Keratinocyte (primary cell): ENCODE results near the gene MXRA7. TPM values are rescaled to one million over a fixed set of nuclear protein-coding genes. Genes with fewer than 3 reads are reported as not detected.

ENCODE experiments used
- DNase-seq: peaks from one replicate; pipeline ENCODE4 v3.0.0-alpha.2; 2011; ENCODE audit warnings: low read depth, missing footprints, low spot score
- FAIRE-seq: peaks from 2 replicates; lab custom pipeline; 2011; peaks lifted over from hg19 to GRCh38; lab: Jason Lieb, UNC
- H2AFZ ChIP-seq: 2 replicates; pipeline ENCODE4 v1.6.0; 2012; ENCODE audit warnings: low read length, control low read depth, inconsistent platforms; ENCODE audit not compliant: control insufficient read depth
- H3K27ac ChIP-seq: 2 replicates; pipeline ENCODE4 v1.5.1; 2011; ENCODE audit warnings: low read length; ENCODE audit not compliant: control insufficient read depth, insufficient read depth
- H3K27me3 ChIP-seq: 3 replicates; pipeline ENCODE4 v1.6.0; 2011; ENCODE audit warnings: low read length; ENCODE audit not compliant: control insufficient read depth, insufficient read depth; ENCODE audit errors: extremely low read depth
- H3K36me3 ChIP-seq, 2 experiments: 2 replicates in 1 of 2; 3 replicates in 1 of 2; pipeline ENCODE4 v1.5.1; 2011; ENCODE audit warnings: low read length in 2 of 2, mild to moderate bottlenecking in 1 of 2; ENCODE audit not compliant: control insufficient read depth in 2 of 2, insufficient read depth in 2 of 2; ENCODE audit errors: extremely low read depth in 1 of 2
- H3K4me1 ChIP-seq: 3 replicates; pipeline ENCODE4 v1.5.1; 2011; ENCODE audit warnings: low read length; ENCODE audit not compliant: control insufficient read depth, insufficient read depth; ENCODE audit errors: extremely low read depth
- H3K4me2 ChIP-seq: 3 replicates; pipeline ENCODE4 v1.6.0; 2011; ENCODE audit warnings: low read depth, low read length; ENCODE audit not compliant: control insufficient read depth, insufficient read depth; ENCODE audit errors: extremely low read depth
- H3K4me3 ChIP-seq, 3 experiments: fragments of 200-600 bp in 1 of 3; sonication (generic) in 1 of 3; 2 replicates in 2 of 3; 3 replicates in 1 of 3; pipeline ENCODE4 v1.5.1; 2011 to 2016; ENCODE audit warnings: low read length in 3 of 3, mild to moderate bottlenecking in 3 of 3, control low read depth in 2 of 3, inconsistent platforms in 1 of 3, low read depth in 1 of 3, mixed read lengths in 1 of 3, mixed run types in 1 of 3, moderate library complexity in 1 of 3; ENCODE audit not compliant: control insufficient read depth in 2 of 3, insufficient read depth in 2 of 3; ENCODE audit errors: extremely low read depth in 1 of 3
- H3K79me2 ChIP-seq: 2 replicates; pipeline ENCODE4 v1.6.0; 2012; ENCODE audit warnings: low read length; ENCODE audit not compliant: control insufficient read depth, insufficient read depth
- H3K9ac ChIP-seq: 3 replicates; pipeline ENCODE4 v1.6.0; 2011; ENCODE audit warnings: low read length; ENCODE audit not compliant: control insufficient read depth, insufficient read depth; ENCODE audit errors: extremely low read depth
- H3K9me1 ChIP-seq: 3 replicates; pipeline ENCODE4 v1.6.0; 2011; ENCODE audit warnings: low read length; ENCODE audit not compliant: control insufficient read depth, insufficient read depth; ENCODE audit errors: extremely low read depth
- H3K9me3 ChIP-seq: 2 replicates; pipeline ENCODE4 v1.5.1; 2012; ENCODE audit warnings: low read depth, low read length; ENCODE audit not compliant: control insufficient read depth
- H4K20me1 ChIP-seq: 3 replicates; pipeline ENCODE4 v1.6.0; 2011; ENCODE audit warnings: low read length; ENCODE audit not compliant: control insufficient read depth, insufficient read depth; ENCODE audit errors: extremely low read depth
- CTCF ChIP-seq, 3 experiments: IDR thresholded peaks in 1 of 3; conservative IDR thresholded peaks in 1 of 3; optimal IDR thresholded peaks in 1 of 3; 2 replicates in 2 of 3; 3 replicates in 1 of 3; pipeline versions ENCODE3 to v1.5.1; 2011; ENCODE audit warnings: low read length in 3 of 3, mild to moderate bottlenecking in 3 of 3, moderate library complexity in 2 of 3, control low read depth in 1 of 3, inconsistent platforms in 1 of 3; ENCODE audit not compliant: insufficient read depth in 2 of 3; ENCODE audit errors: extremely low read depth in 1 of 3
- EZH2 ChIP-seq: IDR thresholded peaks from one replicate; pipeline ENCODE4 v1.6.1; 2012; ENCODE audit warnings: inconsistent platforms, mild to moderate bottlenecking, low read length, moderate library complexity
- dilution Hi-C: fragments of 300-500 bp; cut with MboI; formaldehyde crosslinking; loops from one replicate; pipeline ENCODE4 v1.7.0; 2020; ENCODE audit warnings: low sequenced_read_pairs; ENCODE audit not compliant: extremely low pct_ligation_motif_present
- polyA plus RNA-seq, 5 experiments: library from polyadenylated mRNA; depleted of rRNA in 3 of 5; stranded (reverse) in 3 of 5; stranded (forward) in 1 of 5; unstranded in 1 of 5; fragments of >200 nt; gene quantifications; 1 replicate in 1 of 5; 2 replicates in 3 of 5; 3 replicates in 1 of 5; pipeline versions ENCODE4 v1.2.1 to v1.2.3, GENCODE V29; 2011 to 2012; ENCODE audit warnings: missing spikeins in 2 of 5, low read depth in 1 of 5, low replicate concordance in 1 of 5

MXRA7 gene
- polyA plus RNA-seq, 1 donor (not counting 4 experiments of a cell fraction or from before 2014, with no cell fraction given), result 118 TPM

- FAIRE-seq, result no peak
- Histone ChIP-seq H3K27ac (peak overlapping the region; percentile 32), H4K20me1 (no peaks in the 10 kb centered on the region), H3K4me1 (peaks cover 36% of the 10 kb centered on the region), H3K4me2 (peak overlapping the region; percentile 61), H3K27me3 (no peaks in the 10 kb centered on the region), H2AFZ (peak overlapping the region; percentile 75), H3K9me1 (peaks cover 2% of the 10 kb centered on the region), H3K9me3 (no peaks in the 10 kb centered on the region), H3K9ac (peak overlapping the region; percentile 30), H3K4me3 (peak overlapping the region in 1 of 3 experiments; percentile 4), H3K79me2 (no peaks in the 10 kb centered on the region), H3K36me3 (no peaks in the 10 kb centered on the region)
- dilution Hi-C loops, result no loop called here
- TF ChIP-seq EZH2 (no peak), CTCF (optimal IDR thresholded peaks at IDR 0.05 in 1 of 3, IDR thresholded peaks at IDR 0.05 in 1 of 3, conservative IDR thresholded peaks at IDR 0.05 in 1 of 3; ENCODE audit: extremely low read depth in 1 of 3, insufficient read depth in 2 of 3, low read length in 3 of 3) (no peak)
- DNase-seq, result no peak
These were observed 43.3 kb downstream of the MXRA7 start for GRCh38 chr17:76667491-76667755.

DNA sequence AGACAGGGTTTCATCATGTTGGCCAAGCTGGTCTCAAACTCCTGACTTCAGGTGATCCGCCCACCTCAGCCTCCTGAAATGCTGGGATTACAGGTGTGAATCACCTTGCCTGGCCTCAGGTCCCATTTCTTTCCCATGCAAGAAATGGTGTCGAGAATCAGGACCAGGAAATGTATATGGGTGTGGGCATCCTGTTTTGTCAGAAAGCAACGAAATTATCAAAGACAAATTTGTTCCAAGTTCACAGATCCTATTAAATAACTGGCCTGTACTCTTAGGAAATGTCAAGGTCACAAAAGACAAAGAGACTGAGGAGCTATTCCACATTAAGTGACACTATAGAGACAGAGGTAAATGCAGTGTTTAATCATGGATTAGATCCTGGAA, 50.1 kb downstream of the MXRA7 start:
- no peak for DNase-seq
- Histone ChIP-seq H3K4me3 (no peak overlapping the region), H3K27me3 (no peaks in the 10 kb centered on the region), H3K9ac (no peak overlapping the region), H4K20me1 (no peaks in the 10 kb centered on the region), H3K4me2 (no peak overlapping the region), H3K36me3 (no peaks in the 10 kb centered on the region), H3K27ac (no peak overlapping the region), H2AFZ (no peak overlapping the region), H3K9me3 (no peaks in the 10 kb centered on the region), H3K4me1 (peaks cover 16% of the 10 kb centered on the region), H3K9me1 (no peaks in the 10 kb centered on the region), H3K79me2 (no peaks in the 10 kb centered on the region)
- dilution Hi-C loops, result no loop called here
- no peak for FAIRE-seq
- no peak for TF ChIP-seq EZH2
- TF ChIP-seq CTCF (optimal IDR thresholded peaks at IDR 0.05 in 1 of 3, IDR thresholded peaks at IDR 0.05 in 1 of 3, conservative IDR thresholded peaks at IDR 0.05 in 1 of 3; ENCODE audit: extremely low read depth in 1 of 3, insufficient read depth in 2 of 3, low read length in 3 of 3), result no peak
